DOHH2 (cell line): ENCODE measurements around the gene ARHGEF35.
"Not testable (repeated sequence)": the region's sequence is repeated elsewhere in the genome, so short reads cannot be mapped to it uniquely, and the experiment has no call there.

Experiments
- CTCF ChIP-seq: fragments of 200-600 bp; sonication (generic); IDR thresholded peaks from one replicate; pipeline ENCODE4 v1.5.1; 2014; ENCODE audit warnings: antibody characterized with exemption, mild to moderate bottlenecking, low read depth, low read length; ENCODE audit not compliant: poor library complexity, severe bottlenecking
- EZH2phosphoT487 ChIP-seq: fragments of 200-600 bp; sonication (generic); IDR thresholded peaks from 2 replicates; pipeline ENCODE4 v1.6.1; 2017; ENCODE audit warnings: borderline replicate concordance, mild to moderate bottlenecking, antibody characterized with exemption, low read length, moderate library complexity, mixed read lengths

- not testable (repeated sequence) for TF ChIP-seq CTCF, EZH2phosphoT487
These were observed 1.2 kb downstream of the ARHGEF35 start for GRCh38 chr7:144194453-144194852.
